ENCODE results near the gene BCO2.

- TF ChIP-seq EP300 (IDR thresholded peaks at IDR 0.05) = no peak
- TF ChIP-seq CTCF (IDR thresholded peaks at IDR 0.05) = no peak
- no peak for TF ChIP-seq POLR2AphosphoS5 (IDR thresholded peaks at IDR 0.05)
- no peak for TF ChIP-seq POLR2A (IDR thresholded peaks at IDR 0.05)
Measured at GRCh38 chr11:112186304-112186703, 11.0 kb downstream of the BCO2 start.

All from upper lobe of left lung (tissue), 4 donors.